ENCODE data around the gene ATP9B. TPM values are rescaled to one million over a fixed set of nuclear protein-coding genes. Genes with fewer than 3 reads are reported as not detected.
"Not testable (repeated sequence)": the region's sequence is repeated elsewhere in the genome, so short reads cannot be mapped to it uniquely, and the experiment has no call there.

ATP9B gene
- total RNA-seq, 1 donor from 2014 or later, result 27.3 TPM

- Mint-ChIP-seq H3K27me3 (ENCODE audit: unreplicated experiment) (no peaks in the 10 kb centered on the region), H3K4me3 (ENCODE audit: unreplicated experiment) (no peak overlapping the region), H3K9me3 (ENCODE audit: unreplicated experiment) (no peaks in the 10 kb centered on the region), H3K36me3 (ENCODE audit: unreplicated experiment) (peaks cover 15% of the 10 kb centered on the region), H3K27ac (ENCODE audit: unreplicated experiment) (no peak overlapping the region), H3K4me1 (ENCODE audit: unreplicated experiment) (no peaks in the 10 kb centered on the region)
- DNase-seq (ENCODE audit: extremely low spot score, unreplicated experiment), result no peak
- TF ChIP-seq CTCF (IDR thresholded peaks at IDR 0.05), result no peak
Observed at GRCh38 chr18:79283131-79283810, 214.1 kb downstream of the ATP9B start.

GRCh38 chr18:79283929-79284328, 214.7 kb downstream of the ATP9B start:
- Mint-ChIP-seq H3K9me3 (ENCODE audit: unreplicated experiment) (no peaks in the 10 kb centered on the region), H3K4me3 (ENCODE audit: unreplicated experiment) (no peak overlapping the region), H3K27me3 (ENCODE audit: unreplicated experiment) (no peaks in the 10 kb centered on the region), H3K36me3 (ENCODE audit: unreplicated experiment) (peaks cover 10% of the 10 kb centered on the region), H3K27ac (ENCODE audit: unreplicated experiment) (no peak overlapping the region), H3K4me1 (ENCODE audit: unreplicated experiment) (no peaks in the 10 kb centered on the region)
- DNase-seq (ENCODE audit: extremely low spot score, unreplicated experiment), result no peak
- no peak for TF ChIP-seq CTCF (IDR thresholded peaks at IDR 0.05)

- not testable (repeated sequence) for H3K4me1 Mint-ChIP-seq (ENCODE audit: unreplicated experiment); H3K27ac Mint-ChIP-seq (ENCODE audit: unreplicated experiment); DNase-seq (ENCODE audit: extremely low spot score, unreplicated experiment); H3K9me3 Mint-ChIP-seq (ENCODE audit: unreplicated experiment); H3K4me3 Mint-ChIP-seq (ENCODE audit: unreplicated experiment); H3K27me3 Mint-ChIP-seq (ENCODE audit: unreplicated experiment); H3K36me3 Mint-ChIP-seq (ENCODE audit: unreplicated experiment)
Observed at GRCh38 chr18:79285191-79285590, 216.0 kb downstream of the ATP9B start.

GRCh38 chr18:79290409-79290808, 221.2 kb downstream of the ATP9B start:
- H3K4me1 Mint-ChIP-seq (ENCODE audit: unreplicated experiment); H3K36me3 Mint-ChIP-seq (ENCODE audit: unreplicated experiment); H3K9me3 Mint-ChIP-seq (ENCODE audit: unreplicated experiment); DNase-seq (ENCODE audit: extremely low spot score, unreplicated experiment); H3K4me3 Mint-ChIP-seq (ENCODE audit: unreplicated experiment); H3K27me3 Mint-ChIP-seq (ENCODE audit: unreplicated experiment); H3K27ac Mint-ChIP-seq (ENCODE audit: unreplicated experiment): not testable (repeated sequence)

- TF ChIP-seq CTCF (IDR thresholded peaks at IDR 0.05), result no peak
- Mint-ChIP-seq H3K36me3 (ENCODE audit: unreplicated experiment) (peaks cover 6% of the 10 kb centered on the region), H3K9me3 (ENCODE audit: unreplicated experiment) (no peaks in the 10 kb centered on the region), H3K4me1 (ENCODE audit: unreplicated experiment) (no peaks in the 10 kb centered on the region), H3K27ac (ENCODE audit: unreplicated experiment) (no peak overlapping the region), H3K27me3 (ENCODE audit: unreplicated experiment) (no peaks in the 10 kb centered on the region), H3K4me3 (ENCODE audit: unreplicated experiment) (no peak overlapping the region)
- no peak for DNase-seq (ENCODE audit: extremely low spot score, unreplicated experiment)
Observed at GRCh38 chr18:79290876-79291275, 221.7 kb downstream of the ATP9B start.

GRCh38 chr18:79294235-79294634, 225.0 kb downstream of the ATP9B start:
- DNase-seq (ENCODE audit: extremely low spot score, unreplicated experiment), result no peak
- Mint-ChIP-seq H3K36me3 (ENCODE audit: unreplicated experiment) (peaks cover 10% of the 10 kb centered on the region), H3K4me1 (ENCODE audit: unreplicated experiment) (no peaks in the 10 kb centered on the region), H3K9me3 (ENCODE audit: unreplicated experiment) (no peaks in the 10 kb centered on the region), H3K27me3 (ENCODE audit: unreplicated experiment) (no peaks in the 10 kb centered on the region), H3K27ac (ENCODE audit: unreplicated experiment) (no peak overlapping the region), H3K4me3 (ENCODE audit: unreplicated experiment) (no peak overlapping the region)
- TF ChIP-seq CTCF (IDR thresholded peaks at IDR 0.05), result no peak
